Right atrium auricular region (tissue), 2 donors: ENCODE results near the gene ST6GAL1. TPM values are rescaled to one million over a fixed set of nuclear protein-coding genes. Genes with fewer than 3 reads are reported as not detected.
"Not testable (repeated sequence)": the region's sequence is repeated elsewhere in the genome, so short reads cannot be mapped to it uniquely, and the experiment has no call there.

ENCODE experiments used
- DNase-seq: peaks from one replicate; pipeline ENCODE4 v3.0.0-alpha.2; 2019; ENCODE audit warnings: low spot score
- H3K27ac ChIP-seq, 2 donors: fragments of 200-600 bp; sonication (generic); 1 replicate in 1 of 2; 2 replicates in 1 of 2; pipeline ENCODE4 v1.5.1; 2016 to 2019
- H3K27me3 ChIP-seq, 2 donors: fragments of 200-600 bp; sonication (generic); one replicate each; pipeline versions ENCODE4 v1.5.1 to v1.6.0; 2017 to 2019
- H3K36me3 ChIP-seq: fragments of 200-600 bp; sonication (generic); one replicate; pipeline ENCODE4 v1.5.1; 2016
- H3K4me1 ChIP-seq, 2 donors: fragments of 200-600 bp; sonication (generic); one replicate each; pipeline versions ENCODE4 v1.5.1 to v1.6.0; 2017 to 2019
- H3K4me3 ChIP-seq, 2 donors: fragments of 200-600 bp; sonication (generic); 1 replicate in 1 of 2; 2 replicates in 1 of 2; pipeline ENCODE4 v1.5.1; 2017 to 2019; ENCODE audit warnings: mild to moderate bottlenecking in 1 of 2, moderate library complexity in 1 of 2
- H3K9me3 ChIP-seq, 2 donors: fragments of 200-600 bp; sonication (generic); one replicate each; pipeline ENCODE4 v1.5.1; 2019
- CTCF ChIP-seq, 2 donors: fragments of 200-600 bp; sonication (generic); IDR thresholded peaks; one replicate each; pipeline ENCODE4 v1.5.1; 2019; ENCODE audit warnings: antibody characterized with exemption in 2 of 2
- total RNA-seq, 2 donors: library from RNA; depleted of rRNA; stranded (reverse); fragments of >200 nt; gene quantifications; one replicate each; pipeline ENCODE4 v1.1.0, GENCODE V29; 2016

ST6GAL1 gene
- total RNA-seq, 2 donors from 2014 or later = 55.1 to 94.3 TPM

- Histone ChIP-seq H3K27ac (peak overlapping the region; percentile 67), H3K27me3 (no peaks in the 10 kb centered on the region), H3K4me3 (no peak overlapping the region), H3K9me3 (no peaks in the 10 kb centered on the region), H3K4me1 (peaks cover 0 to 84% of the 10 kb centered on the region in 2 donors), H3K36me3 (no peaks in the 10 kb centered on the region)
- no peak for DNase-seq
- no peak for TF ChIP-seq CTCF (IDR thresholded peaks at IDR 0.05)
These were observed 37.4 kb downstream of the ST6GAL1 start for GRCh38 chr3:186967686-186968085.

GRCh38 chr3:186969607-186970006, 39.3 kb downstream of the ST6GAL1 start:
- no peak for TF ChIP-seq CTCF (IDR thresholded peaks at IDR 0.05)
- no peak for DNase-seq
- peak overlapping the region; percentile 19 to 67 for H3K27ac ChIP-seq
- H3K9me3 ChIP-seq = no peaks in the 10 kb centered on the region
- H3K27me3 ChIP-seq = no peaks in the 10 kb centered on the region
- H3K4me3 ChIP-seq = no peak overlapping the region
- H3K4me1 ChIP-seq = peaks cover 0 to 80% of the 10 kb centered on the region in 2 donors
- H3K36me3 ChIP-seq = no peaks in the 10 kb centered on the region

- not testable (repeated sequence) for H3K4me3 ChIP-seq, H3K27me3 ChIP-seq, H3K9me3 ChIP-seq, H3K36me3 ChIP-seq, DNase-seq
- Histone ChIP-seq H3K27ac (peak overlapping the region; percentile 37 to 63), H3K4me1 (peaks cover 0 to 80% of the 10 kb centered on the region in 2 donors)
These were observed 40.8 kb downstream of the ST6GAL1 start for GRCh38 chr3:186971106-186971505.

GRCh38 chr3:186971578-186971977, 41.3 kb downstream of the ST6GAL1 start:
- TF ChIP-seq CTCF (IDR thresholded peaks at IDR 0.05) = no peak
- no peak overlapping the region for H3K4me3 ChIP-seq
- no peaks in the 10 kb centered on the region for H3K9me3 ChIP-seq
- no peaks in the 10 kb centered on the region for H3K36me3 ChIP-seq
- H3K27me3 ChIP-seq = no peaks in the 10 kb centered on the region
- H3K4me1 ChIP-seq = peaks cover 0 to 80% of the 10 kb centered on the region in 2 donors
- peak overlapping the region; percentile 37 to 63 for H3K27ac ChIP-seq
- DNase-seq = no peak

- no peaks in the 10 kb centered on the region for H3K27me3 ChIP-seq
- no peak for DNase-seq
- no peaks in the 10 kb centered on the region for H3K9me3 ChIP-seq
- H3K4me3 ChIP-seq = no peak overlapping the region
- TF ChIP-seq CTCF (IDR thresholded peaks at IDR 0.05) = no peak
- H3K36me3 ChIP-seq = no peaks in the 10 kb centered on the region
- H3K4me1 ChIP-seq = peaks cover 0 to 82% of the 10 kb centered on the region in 2 donors
- H3K27ac ChIP-seq = peak overlapping the region in 1 of 2 donors; percentile 82
These were observed 43.4 kb downstream of the ST6GAL1 start for GRCh38 chr3:186973702-186974101.

GRCh38 chr3:186974824-186975313, 44.5 kb downstream of the ST6GAL1 start:
- Histone ChIP-seq H3K27ac (peak overlapping the region; percentile 82), H3K4me1 (peaks cover 0 to 76% of the 10 kb centered on the region in 2 donors), H3K9me3 (no peaks in the 10 kb centered on the region), H3K36me3 (peaks cover 4% of the 10 kb centered on the region), H3K27me3 (no peaks in the 10 kb centered on the region), H3K4me3 (no peak overlapping the region)
- no peak for TF ChIP-seq CTCF (IDR thresholded peaks at IDR 0.05)
- no peak for DNase-seq
